CD14-positive monocyte (primary cell): ENCODE data around the gene CEP290. TPM values are rescaled to one million over a fixed set of nuclear protein-coding genes. Genes with fewer than 3 reads are reported as not detected.

Experiments
- DNase-seq, 3 donors: peaks; one replicate each; pipeline ENCODE4 v3.0.0-alpha.2; 2011 to 2022
- H2AFZ ChIP-seq: 2 replicates; pipeline ENCODE4 v1.6.0; 2012; ENCODE audit warnings: mild to moderate bottlenecking, low read depth, low read length, inconsistent platforms; ENCODE audit not compliant: insufficient read depth, poor library complexity, severe bottlenecking
- H3K27ac ChIP-seq, 2 donors: 1 replicate in 1 of 2; 2 replicates in 1 of 2; pipeline ENCODE4 v1.5.1; 2012 to 2013; ENCODE audit warnings: low read length in 2 of 2, control low read depth in 1 of 2, inconsistent platforms in 1 of 2, low read depth in 1 of 2, mild to moderate bottlenecking in 1 of 2
- H3K27me3 ChIP-seq, 2 donors: one replicate each; pipeline versions ENCODE4 v1.6.0 to v1.6.1; 2011 to 2013; ENCODE audit warnings: low read length in 2 of 2; ENCODE audit not compliant: control insufficient read depth in 2 of 2, insufficient read depth in 2 of 2
- H3K36me3 ChIP-seq, 2 donors: replicated peaks in 1 of 2; 1 replicate in 1 of 2; 2 replicates in 1 of 2; pipeline versions ENCODE4 v1.5.1 to v1.6.1; 2012 to 2013; ENCODE audit warnings: low read length in 2 of 2, control low read depth in 1 of 2, inconsistent platforms in 1 of 2, mild to moderate bottlenecking in 1 of 2; ENCODE audit not compliant: insufficient read depth in 2 of 2, control insufficient read depth in 1 of 2
- H3K4me1 ChIP-seq, 2 donors: 1 replicate in 1 of 2; 2 replicates in 1 of 2; pipeline versions ENCODE4 v1.5.1 to v1.6.1; 2012 to 2013; ENCODE audit warnings: low read length in 2 of 2, control low read depth in 1 of 2, inconsistent platforms in 1 of 2, mild to moderate bottlenecking in 1 of 2, moderate library complexity in 1 of 2; ENCODE audit not compliant: insufficient read depth in 2 of 2, control insufficient read depth in 1 of 2
- H3K4me2 ChIP-seq: replicated peaks from 2 replicates; pipeline ENCODE3; 2012; ENCODE audit warnings: low read length, moderate library complexity, mild to moderate bottlenecking; ENCODE audit not compliant: poor library complexity, severe bottlenecking; ENCODE audit errors: extremely low read depth
- H3K4me3 ChIP-seq, 3 experiments: fragments of 200-600 bp in 1 of 3; sonication (generic) in 1 of 3; replicated peaks in 1 of 3; 1 replicate in 2 of 3; 2 replicates in 1 of 3; pipeline ENCODE4 v1.5.1; 2011 to 2013; ENCODE audit warnings: low read length in 3 of 3, mild to moderate bottlenecking in 3 of 3, control low read depth in 2 of 3, low read depth in 2 of 3, inconsistent platforms in 1 of 3, moderate library complexity in 1 of 3
- H3K79me2 ChIP-seq: 2 replicates; pipeline ENCODE4 v1.6.0; 2012; ENCODE audit warnings: mild to moderate bottlenecking, control low read depth, inconsistent platforms, low read length, moderate library complexity; ENCODE audit not compliant: insufficient read depth
- H3K9ac ChIP-seq: 2 replicates; pipeline ENCODE4 v1.6.0; 2017; ENCODE audit warnings: low read length, mild to moderate bottlenecking; ENCODE audit not compliant: insufficient read depth, poor library complexity, severe bottlenecking
- H3K9me3 ChIP-seq, 2 donors: replicated peaks in 1 of 2; 1 replicate in 1 of 2; 2 replicates in 1 of 2; pipeline versions ENCODE4 v1.5.1 to v1.6.1; 2012 to 2013; ENCODE audit warnings: low read length in 2 of 2, control low read depth in 1 of 2; ENCODE audit not compliant: control insufficient read depth in 1 of 2, insufficient read depth in 1 of 2
- H4K20me1 ChIP-seq: 2 replicates; pipeline ENCODE4 v1.6.0; 2012; ENCODE audit warnings: mild to moderate bottlenecking, low read length, control low read depth, moderate library complexity; ENCODE audit not compliant: insufficient read depth
- H3K27ac Mint-ChIP-seq, 7 donors: one replicate each; pipeline ENCODE4 v1.8.0; 2020; ENCODE audit warnings: mild to moderate bottlenecking in 7 of 7, mixed read lengths in 7 of 7, moderate library complexity in 6 of 7, inconsistent platforms in 2 of 7
- H3K27me3 Mint-ChIP-seq, 3 donors: one replicate each; pipeline ENCODE4 v1.8.0; 2021 to 2022; ENCODE audit warnings: low read depth in 3 of 3, mild to moderate bottlenecking in 3 of 3, mixed read lengths in 3 of 3, moderate library complexity in 3 of 3, inconsistent platforms in 1 of 3
- H3K36me3 Mint-ChIP-seq, 2 donors: one replicate each; pipeline ENCODE4 v1.8.0; 2020; ENCODE audit warnings: mixed read lengths in 2 of 2, inconsistent platforms in 1 of 2, mild to moderate bottlenecking in 1 of 2
- H3K4me1 Mint-ChIP-seq: one replicate; pipeline ENCODE4 v1.8.0; 2020; ENCODE audit warnings: mild to moderate bottlenecking, mixed read lengths
- H3K4me3 Mint-ChIP-seq, 2 donors: one replicate each; pipeline ENCODE4 v1.8.0; 2020; ENCODE audit warnings: mild to moderate bottlenecking in 2 of 2, mixed read lengths in 2 of 2, moderate library complexity in 1 of 2
- H3K9me3 Mint-ChIP-seq, 7 donors: one replicate each; pipeline ENCODE4 v1.8.0; 2020 to 2022; ENCODE audit warnings: mixed read lengths in 7 of 7, mild to moderate bottlenecking in 6 of 7, moderate library complexity in 6 of 7, inconsistent platforms in 2 of 7
- WGBS: methylation state at CpG from one replicate; pipeline ENCODE4 v1.1.5; 2013; ENCODE audit warnings: missing lambda C conversion rate; ENCODE audit not compliant: insufficient coverage; 5-methylcytosine and 5-hydroxymethylcytosine counted together
- intact Hi-C, 2 donors: fragments of 100-400 bp; cut with micrococcal nuclease; formaldehyde crosslinking; loops; one replicate each; pipeline versions ENCODE4 v1.15.0 to v1.15.1; 2023
- polyA plus RNA-seq, 3 donors: library from polyadenylated mRNA; depleted of rRNA in 1 of 3; unstranded in 2 of 3; stranded (reverse) in 1 of 3; fragments of 300-500 nt in 2 of 3; fragments of >200 nt in 1 of 3; fragmentation: Illumina TruSeq in 2 of 3; gene quantifications; 1 replicate in 2 of 3; 2 replicates in 1 of 3; pipeline ENCODE4 v1.2.3, GENCODE V29; 2012 to 2021
- TF ChIP-seq, protein P1 (sequence below): fragments of 200-600 bp; IDR thresholded peaks from one replicate; pipeline ENCODE4 v1.8.0; 2022; ENCODE audit warnings: antibody characterized with exemption, mild to moderate bottlenecking

The CEP290 gene
- polyA plus RNA-seq, 3 donors = 0.55 to 1.5 (median 0.71) TPM

DNA sequence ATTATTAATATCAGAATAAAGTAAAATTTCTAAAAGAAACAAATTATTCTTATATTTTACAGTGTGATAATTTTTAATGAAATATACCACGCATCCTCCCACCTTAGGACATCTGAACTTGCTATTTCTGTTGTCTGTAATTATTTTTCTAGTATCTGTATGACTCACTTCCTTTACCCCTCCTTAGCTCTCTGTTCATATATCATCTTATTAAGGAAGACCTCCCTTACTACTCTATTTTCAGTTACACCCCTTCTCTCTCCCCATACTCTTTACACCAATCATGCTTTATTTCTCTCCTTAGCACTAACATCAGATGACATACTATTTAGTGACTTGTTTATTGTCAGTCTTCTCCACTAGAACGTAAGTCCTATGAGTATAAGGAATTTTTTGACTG is 78.5 kb downstream of the CEP290 start:
- no peaks in the 10 kb centered on the region for H3K79me2 ChIP-seq
- H3K9ac ChIP-seq = no peak overlapping the region
- H3K4me3 ChIP-seq = no peak overlapping the region
- H3K4me2 ChIP-seq = no peak overlapping the region
- peaks cover 0 to 3% (median 0%) of the 10 kb centered on the region in 3 donors for H3K27me3 Mint-ChIP-seq
- no peaks in the 10 kb centered on the region for H3K36me3 ChIP-seq
- no peak overlapping the region for H3K27ac ChIP-seq
- H3K36me3 Mint-ChIP-seq = peaks cover 22 to 27% of the 10 kb centered on the region in 2 donors
- peaks cover 3% of the 10 kb centered on the region for H3K4me1 Mint-ChIP-seq
- intact Hi-C loops = no loop called here
- no peaks in the 10 kb centered on the region for H3K9me3 Mint-ChIP-seq
- H3K4me1 ChIP-seq = no peaks in the 10 kb centered on the region
- WGBS = no CpG with 5 or more reads among the region's 2 CpGs
- no peak for DNase-seq
- peak overlapping the region in 1 of 7 donors; percentile 32 for H3K27ac Mint-ChIP-seq
- no peaks in the 10 kb centered on the region for H3K9me3 ChIP-seq
- no peak overlapping the region for H3K4me3 Mint-ChIP-seq
- TF ChIP-seq, protein P1, sequence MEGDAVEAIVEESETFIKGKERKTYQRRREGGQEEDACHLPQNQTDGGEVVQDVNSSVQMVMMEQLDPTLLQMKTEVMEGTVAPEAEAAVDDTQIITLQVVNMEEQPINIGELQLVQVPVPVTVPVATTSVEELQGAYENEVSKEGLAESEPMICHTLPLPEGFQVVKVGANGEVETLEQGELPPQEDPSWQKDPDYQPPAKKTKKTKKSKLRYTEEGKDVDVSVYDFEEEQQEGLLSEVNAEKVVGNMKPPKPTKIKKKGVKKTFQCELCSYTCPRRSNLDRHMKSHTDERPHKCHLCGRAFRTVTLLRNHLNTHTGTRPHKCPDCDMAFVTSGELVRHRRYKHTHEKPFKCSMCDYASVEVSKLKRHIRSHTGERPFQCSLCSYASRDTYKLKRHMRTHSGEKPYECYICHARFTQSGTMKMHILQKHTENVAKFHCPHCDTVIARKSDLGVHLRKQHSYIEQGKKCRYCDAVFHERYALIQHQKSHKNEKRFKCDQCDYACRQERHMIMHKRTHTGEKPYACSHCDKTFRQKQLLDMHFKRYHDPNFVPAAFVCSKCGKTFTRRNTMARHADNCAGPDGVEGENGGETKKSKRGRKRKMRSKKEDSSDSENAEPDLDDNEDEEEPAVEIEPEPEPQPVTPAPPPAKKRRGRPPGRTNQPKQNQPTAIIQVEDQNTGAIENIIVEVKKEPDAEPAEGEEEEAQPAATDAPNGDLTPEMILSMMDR = no peak
- H4K20me1 ChIP-seq = no peaks in the 10 kb centered on the region
- H3K27me3 ChIP-seq = no peaks in the 10 kb centered on the region
- H2AFZ ChIP-seq = no peak overlapping the region

DNA sequence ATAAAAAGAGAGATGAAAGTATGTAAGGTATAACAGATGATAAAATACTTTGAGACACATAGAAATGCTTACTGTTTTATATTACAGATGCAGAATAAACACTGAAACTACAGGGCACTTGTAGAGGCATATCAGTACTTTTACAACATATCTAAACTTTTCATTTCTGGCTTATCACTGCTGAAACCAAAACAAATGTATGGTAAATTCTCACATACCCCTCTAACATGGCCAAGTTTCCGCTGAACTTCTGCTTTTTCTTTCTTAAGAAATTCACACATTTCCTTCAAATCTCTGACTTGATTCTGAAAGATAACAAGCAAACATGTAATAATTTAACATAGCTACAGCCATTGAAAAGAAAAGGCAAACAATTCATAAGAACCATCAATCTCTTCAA is 79.4 kb downstream of the CEP290 start:
- Histone ChIP-seq H3K79me2 (no peaks in the 10 kb centered on the region), H3K4me3 (no peak overlapping the region), H3K36me3 (peaks cover 3 to 7% of the 10 kb centered on the region in 2 donors), H3K27me3 (no peaks in the 10 kb centered on the region), H2AFZ (no peak overlapping the region), H3K27ac (no peak overlapping the region), H3K4me2 (no peak overlapping the region), H3K9me3 (no peaks in the 10 kb centered on the region), H4K20me1 (no peaks in the 10 kb centered on the region), H3K9ac (no peak overlapping the region), H3K4me1 (no peaks in the 10 kb centered on the region)
- H3K9me3 Mint-ChIP-seq = no peaks in the 10 kb centered on the region
- TF ChIP-seq, protein P1 = no peak
- H3K36me3 Mint-ChIP-seq = peaks cover 23 to 27% of the 10 kb centered on the region in 2 donors
- peaks cover 0 to 3% (median 0%) of the 10 kb centered on the region in 3 donors for H3K27me3 Mint-ChIP-seq
- peaks cover 3% of the 10 kb centered on the region for H3K4me1 Mint-ChIP-seq
- DNase-seq = no peak
- 0% methylated on average over 1 of the region's 1 CpG for WGBS
- no peak overlapping the region for H3K4me3 Mint-ChIP-seq
- H3K27ac Mint-ChIP-seq = no peak overlapping the region
- intact Hi-C loops = no loop called here
